Epidermal melanocyte (primary cell): ENCODE results near the gene ZFYVE21.

Experiments used
- DNase-seq: peaks from one replicate; pipeline ENCODE4 v3.0.0; 2011; ENCODE audit warnings: low spot score; ENCODE audit not compliant: insufficient read length

The ZFYVE21 gene

GRCh38 chr14:103725001-103725682 lies 9.5 kb downstream of the ZFYVE21 start:
- DNase-seq = no peak

- DNase-seq = no peak
These were observed 10.3 kb downstream of the ZFYVE21 start for GRCh38 chr14:103725739-103726395.

- DNase-seq = no peak
These were observed 10.9 kb downstream of the ZFYVE21 start for GRCh38 chr14:103726474-103726873.

- DNase-seq = no peak
These were observed 11.8 kb downstream of the ZFYVE21 start for GRCh38 chr14:103727313-103727980.

GRCh38 chr14:103728141-103728540 lies 12.5 kb downstream of the ZFYVE21 start:
- DNase-seq = no peak

- no peak for DNase-seq
These were observed 13.1 kb downstream of the ZFYVE21 start for GRCh38 chr14:103728721-103729120.

GRCh38 chr14:103729496-103730448 lies 14.2 kb downstream of the ZFYVE21 start:
- DNase-seq = no peak

GRCh38 chr14:103730490-103731035 lies 15.0 kb downstream of the ZFYVE21 start:
- DNase-seq = no peak

GRCh38 chr14:103731481-103731880 lies 15.9 kb downstream of the ZFYVE21 start:
- no peak for DNase-seq

GRCh38 chr14:103731916-103732867 lies 16.6 kb downstream of the ZFYVE21 start:
- no peak for DNase-seq

GRCh38 chr14:103732868-103733620 lies 17.4 kb downstream of the ZFYVE21 start:
- DNase-seq = no peak

GRCh38 chr14:103733651-103734050 lies 18.0 kb downstream of the ZFYVE21 start:
- DNase-seq = no peak

GRCh38 chr14:103734081-103734888 lies 18.7 kb downstream of the ZFYVE21 start:
- no peak for DNase-seq

GRCh38 chr14:103735022-103735421 lies 19.4 kb downstream of the ZFYVE21 start:
- no peak for DNase-seq

- no peak for DNase-seq
These were observed 19.8 kb downstream of the ZFYVE21 start for GRCh38 chr14:103735439-103735814.

GRCh38 chr14:103735815-103736545 lies 20.4 kb downstream of the ZFYVE21 start:
- no peak for DNase-seq

GRCh38 chr14:103736546-103737431 lies 21.2 kb downstream of the ZFYVE21 start:
- no peak for DNase-seq
